Fibroblast of lung (primary cell): ENCODE results near the gene KBTBD2. TPM values are rescaled to one million over a fixed set of nuclear protein-coding genes. Genes with fewer than 3 reads are reported as not detected.

Experiments used
- DNase-seq, 2 donors: peaks; one replicate each; pipeline versions ENCODE4 v3.0.0 to v3.0.0-alpha.2; 2010; ENCODE audit warnings: low read depth in 2 of 2
- H2AFZ ChIP-seq: 2 replicates; pipeline ENCODE4 v1.5.1; 2012; ENCODE audit warnings: low read length, control low read depth, inconsistent platforms
- H3K27ac ChIP-seq: 2 replicates; pipeline ENCODE4 v1.5.1; 2011; ENCODE audit warnings: low read length, control low read depth; ENCODE audit not compliant: insufficient read depth
- H3K27me3 ChIP-seq: 2 replicates; pipeline ENCODE4 v1.5.1; 2011; ENCODE audit warnings: mild to moderate bottlenecking, low read length; ENCODE audit not compliant: control insufficient read depth, insufficient read depth
- H3K36me3 ChIP-seq: 2 replicates; pipeline ENCODE4 v1.5.1; 2011; ENCODE audit warnings: low read length; ENCODE audit not compliant: control insufficient read depth, insufficient read depth
- H3K4me1 ChIP-seq: 2 replicates; pipeline ENCODE4 v1.5.1; 2011; ENCODE audit warnings: low read length; ENCODE audit not compliant: control insufficient read depth, insufficient read depth; ENCODE audit errors: extremely low read depth
- H3K4me2 ChIP-seq: 2 replicates; pipeline ENCODE4 v1.5.1; 2011; ENCODE audit warnings: low read length, control low read depth; ENCODE audit not compliant: insufficient read depth; ENCODE audit errors: extremely low read depth
- H3K4me3 ChIP-seq, 4 experiments: fragments of 200-600 bp in 1 of 4; sonication (generic) in 1 of 4; replicated peaks in 1 of 4; 2 replicates each; pipeline ENCODE4 v1.5.1; 2011 to 2016; ENCODE audit warnings: low read length in 4 of 4, low read depth in 3 of 4, mild to moderate bottlenecking in 3 of 4, control low read depth in 2 of 4, inconsistent platforms in 1 of 4, mixed read lengths in 1 of 4; ENCODE audit not compliant: insufficient read depth in 1 of 4; ENCODE audit errors: control extremely low read depth in 1 of 4
- H3K79me2 ChIP-seq: 2 replicates; pipeline ENCODE4 v1.5.1; 2012; ENCODE audit warnings: mild to moderate bottlenecking, low read length, inconsistent platforms; ENCODE audit not compliant: control insufficient read depth, insufficient read depth
- H3K9ac ChIP-seq: 2 replicates; pipeline ENCODE4 v1.5.1; 2011; ENCODE audit warnings: mild to moderate bottlenecking, low read length, control low read depth; ENCODE audit not compliant: insufficient read depth
- H3K9me3 ChIP-seq: 2 replicates; pipeline ENCODE4 v1.5.1; 2012; ENCODE audit warnings: low read depth, low read length; ENCODE audit not compliant: control insufficient read depth, insufficient read depth
- H4K20me1 ChIP-seq: 2 replicates; pipeline ENCODE4 v1.5.1; 2011; ENCODE audit warnings: low read length; ENCODE audit not compliant: control insufficient read depth, insufficient read depth; ENCODE audit errors: extremely low read depth
- CTCF ChIP-seq, 2 donors: IDR thresholded peaks in 1 of 2; conservative IDR thresholded peaks in 1 of 2; 1 replicate in 1 of 2; 2 replicates in 1 of 2; pipeline ENCODE4 v1.5.1; 2011 to 2012; ENCODE audit warnings: low read length in 2 of 2, control low read depth in 1 of 2, inconsistent platforms in 1 of 2, low read depth in 1 of 2, mild to moderate bottlenecking in 1 of 2
- EZH2 ChIP-seq: IDR thresholded peaks from 2 replicates; pipeline ENCODE4 v1.5.1; 2012; ENCODE audit warnings: low read length, control low read depth, mild to moderate bottlenecking; ENCODE audit errors: missing control alignments
- polyA plus RNA-seq, 2 donors: library from polyadenylated mRNA; depleted of rRNA in 1 of 2; stranded (reverse) in 1 of 2; unstranded in 1 of 2; fragments of >200 nt; gene quantifications; 2 replicates each; pipeline ENCODE4 v1.2.1, GENCODE V29; 2011 to 2012; ENCODE audit warnings: missing spikeins in 1 of 2
- total RNA-seq: library from RNA; depleted of rRNA; stranded (reverse); fragments of >200 nt; gene quantifications from 2 replicates; pipeline ENCODE4 v1.2.1, GENCODE V29; 2014

KBTBD2 gene
- total and polyA plus RNA-seq, 2 donors (not counting 1 experiment from before 2014, with no cell fraction given) = 26.7 to 29.2 TPM

GRCh38 chr7:32894171-32894570, 2.6 kb upstream of the KBTBD2 start:
- no peaks in the 10 kb centered on the region for H3K27me3 ChIP-seq
- peaks cover 7% of the 10 kb centered on the region for H3K4me1 ChIP-seq
- no peaks in the 10 kb centered on the region for H4K20me1 ChIP-seq
- H3K36me3 ChIP-seq = no peaks in the 10 kb centered on the region
- H3K9me3 ChIP-seq = no peaks in the 10 kb centered on the region
- H3K79me2 ChIP-seq = peaks cover 19% of the 10 kb centered on the region
- no peak overlapping the region for H3K4me2 ChIP-seq
- no peak overlapping the region for H3K9ac ChIP-seq
- no peak overlapping the region for H3K27ac ChIP-seq
- no peak for DNase-seq
- H3K4me3 ChIP-seq = no peak overlapping the region
- H2AFZ ChIP-seq = no peak overlapping the region
- TF ChIP-seq CTCF (conservative IDR thresholded peaks at IDR 0.05 in 1 of 2, IDR thresholded peaks at IDR 0.05 in 1 of 2; ENCODE audit: low read depth in 1 of 2, low read length in 2 of 2) (no peak), EZH2 (no peak)

- Histone ChIP-seq H3K79me2 (peaks cover 23% of the 10 kb centered on the region), H3K36me3 (no peaks in the 10 kb centered on the region), H3K4me3 (no peak overlapping the region), H3K9me3 (no peaks in the 10 kb centered on the region), H3K27me3 (no peaks in the 10 kb centered on the region), H3K4me2 (no peak overlapping the region), H2AFZ (no peak overlapping the region), H3K4me1 (peaks cover 7% of the 10 kb centered on the region), H4K20me1 (no peaks in the 10 kb centered on the region), H3K9ac (no peak overlapping the region), H3K27ac (no peak overlapping the region)
- TF ChIP-seq EZH2 (no peak), CTCF (conservative IDR thresholded peaks at IDR 0.05 in 1 of 2, IDR thresholded peaks at IDR 0.05 in 1 of 2; ENCODE audit: low read depth in 1 of 2, low read length in 2 of 2) (no peak)
- DNase-seq = no peak
Measured at GRCh38 chr7:32893722-32894121, 2.2 kb upstream of the KBTBD2 start.

- Histone ChIP-seq H3K4me2 (peak overlapping the region; percentile 77), H3K27ac (no peak overlapping the region), H2AFZ (peak overlapping the region; percentile 27)
Measured at GRCh38 chr7:32893207-32893524, 1.6 kb upstream of the KBTBD2 start.

More at GRCh38 chr7:32893207-32893524, 1.6 kb upstream of the KBTBD2 start:
- H3K9me3 ChIP-seq = no peaks in the 10 kb centered on the region
- no peaks in the 10 kb centered on the region for H3K36me3 ChIP-seq
- TF ChIP-seq EZH2 (no peak), CTCF (conservative IDR thresholded peaks at IDR 0.05 in 1 of 2, IDR thresholded peaks at IDR 0.05 in 1 of 2; ENCODE audit: low read depth in 1 of 2, low read length in 2 of 2) (no peak)
- no peaks in the 10 kb centered on the region for H4K20me1 ChIP-seq
- peak in 1 of 2 donors; percentile 23 for DNase-seq
- peaks cover 7% of the 10 kb centered on the region for H3K4me1 ChIP-seq
- peak overlapping the region in 1 of 4 experiments; percentile 78 for H3K4me3 ChIP-seq
- no peaks in the 10 kb centered on the region for H3K27me3 ChIP-seq
- no peak overlapping the region for H3K9ac ChIP-seq
- peaks cover 29% of the 10 kb centered on the region for H3K79me2 ChIP-seq
